CD14-positive monocyte (primary cell): ENCODE measurements around the gene ABCG1. TPM values are rescaled to one million over a fixed set of nuclear protein-coding genes. Genes with fewer than 3 reads are reported as not detected.

Experiments used
- DNase-seq, 3 donors: peaks; one replicate each; pipeline ENCODE4 v3.0.0-alpha.2; 2011 to 2022
- H2AFZ ChIP-seq: 2 replicates; pipeline ENCODE4 v1.6.0; 2012; ENCODE audit warnings: mild to moderate bottlenecking, low read depth, low read length, inconsistent platforms; ENCODE audit not compliant: insufficient read depth, poor library complexity, severe bottlenecking
- H3K27ac ChIP-seq, 2 donors: 1 replicate in 1 of 2; 2 replicates in 1 of 2; pipeline ENCODE4 v1.5.1; 2012 to 2013; ENCODE audit warnings: low read length in 2 of 2, control low read depth in 1 of 2, inconsistent platforms in 1 of 2, low read depth in 1 of 2, mild to moderate bottlenecking in 1 of 2
- H3K27me3 ChIP-seq, 2 donors: one replicate each; pipeline versions ENCODE4 v1.6.0 to v1.6.1; 2011 to 2013; ENCODE audit warnings: low read length in 2 of 2; ENCODE audit not compliant: control insufficient read depth in 2 of 2, insufficient read depth in 2 of 2
- H3K36me3 ChIP-seq, 2 donors: replicated peaks in 1 of 2; 1 replicate in 1 of 2; 2 replicates in 1 of 2; pipeline versions ENCODE4 v1.5.1 to v1.6.1; 2012 to 2013; ENCODE audit warnings: low read length in 2 of 2, control low read depth in 1 of 2, inconsistent platforms in 1 of 2, mild to moderate bottlenecking in 1 of 2; ENCODE audit not compliant: insufficient read depth in 2 of 2, control insufficient read depth in 1 of 2
- H3K4me1 ChIP-seq, 2 donors: 1 replicate in 1 of 2; 2 replicates in 1 of 2; pipeline versions ENCODE4 v1.5.1 to v1.6.1; 2012 to 2013; ENCODE audit warnings: low read length in 2 of 2, control low read depth in 1 of 2, inconsistent platforms in 1 of 2, mild to moderate bottlenecking in 1 of 2, moderate library complexity in 1 of 2; ENCODE audit not compliant: insufficient read depth in 2 of 2, control insufficient read depth in 1 of 2
- H3K4me2 ChIP-seq: replicated peaks from 2 replicates; pipeline ENCODE3; 2012; ENCODE audit warnings: low read length, moderate library complexity, mild to moderate bottlenecking; ENCODE audit not compliant: poor library complexity, severe bottlenecking; ENCODE audit errors: extremely low read depth
- H3K4me3 ChIP-seq, 3 experiments: fragments of 200-600 bp in 1 of 3; sonication (generic) in 1 of 3; replicated peaks in 1 of 3; 1 replicate in 2 of 3; 2 replicates in 1 of 3; pipeline ENCODE4 v1.5.1; 2011 to 2013; ENCODE audit warnings: low read length in 3 of 3, mild to moderate bottlenecking in 3 of 3, control low read depth in 2 of 3, low read depth in 2 of 3, inconsistent platforms in 1 of 3, moderate library complexity in 1 of 3
- H3K79me2 ChIP-seq: 2 replicates; pipeline ENCODE4 v1.6.0; 2012; ENCODE audit warnings: mild to moderate bottlenecking, control low read depth, inconsistent platforms, low read length, moderate library complexity; ENCODE audit not compliant: insufficient read depth
- H3K9ac ChIP-seq: 2 replicates; pipeline ENCODE4 v1.6.0; 2017; ENCODE audit warnings: low read length, mild to moderate bottlenecking; ENCODE audit not compliant: insufficient read depth, poor library complexity, severe bottlenecking
- H3K9me3 ChIP-seq, 2 donors: replicated peaks in 1 of 2; 1 replicate in 1 of 2; 2 replicates in 1 of 2; pipeline versions ENCODE4 v1.5.1 to v1.6.1; 2012 to 2013; ENCODE audit warnings: low read length in 2 of 2, control low read depth in 1 of 2; ENCODE audit not compliant: control insufficient read depth in 1 of 2, insufficient read depth in 1 of 2
- H4K20me1 ChIP-seq: 2 replicates; pipeline ENCODE4 v1.6.0; 2012; ENCODE audit warnings: mild to moderate bottlenecking, low read length, control low read depth, moderate library complexity; ENCODE audit not compliant: insufficient read depth
- H3K27ac Mint-ChIP-seq, 7 donors: one replicate each; pipeline ENCODE4 v1.8.0; 2020; ENCODE audit warnings: mild to moderate bottlenecking in 7 of 7, mixed read lengths in 7 of 7, moderate library complexity in 6 of 7, inconsistent platforms in 2 of 7
- H3K27me3 Mint-ChIP-seq, 3 donors: one replicate each; pipeline ENCODE4 v1.8.0; 2021 to 2022; ENCODE audit warnings: low read depth in 3 of 3, mild to moderate bottlenecking in 3 of 3, mixed read lengths in 3 of 3, moderate library complexity in 3 of 3, inconsistent platforms in 1 of 3
- H3K36me3 Mint-ChIP-seq, 2 donors: one replicate each; pipeline ENCODE4 v1.8.0; 2020; ENCODE audit warnings: mixed read lengths in 2 of 2, inconsistent platforms in 1 of 2, mild to moderate bottlenecking in 1 of 2
- H3K4me1 Mint-ChIP-seq: one replicate; pipeline ENCODE4 v1.8.0; 2020; ENCODE audit warnings: mild to moderate bottlenecking, mixed read lengths
- H3K4me3 Mint-ChIP-seq, 2 donors: one replicate each; pipeline ENCODE4 v1.8.0; 2020; ENCODE audit warnings: mild to moderate bottlenecking in 2 of 2, mixed read lengths in 2 of 2, moderate library complexity in 1 of 2
- H3K9me3 Mint-ChIP-seq, 7 donors: one replicate each; pipeline ENCODE4 v1.8.0; 2020 to 2022; ENCODE audit warnings: mixed read lengths in 7 of 7, mild to moderate bottlenecking in 6 of 7, moderate library complexity in 6 of 7, inconsistent platforms in 2 of 7
- WGBS: methylation state at CpG from one replicate; pipeline ENCODE4 v1.1.5; 2013; ENCODE audit warnings: missing lambda C conversion rate; ENCODE audit not compliant: insufficient coverage; 5-methylcytosine and 5-hydroxymethylcytosine counted together
- intact Hi-C, 2 donors: fragments of 100-400 bp; cut with micrococcal nuclease; formaldehyde crosslinking; loops; one replicate each; pipeline versions ENCODE4 v1.15.0 to v1.15.1; 2023
- polyA plus RNA-seq, 3 donors: library from polyadenylated mRNA; depleted of rRNA in 1 of 3; unstranded in 2 of 3; stranded (reverse) in 1 of 3; fragments of 300-500 nt in 2 of 3; fragments of >200 nt in 1 of 3; fragmentation: Illumina TruSeq in 2 of 3; gene quantifications; 1 replicate in 2 of 3; 2 replicates in 1 of 3; pipeline ENCODE4 v1.2.3, GENCODE V29; 2012 to 2021
- TF ChIP-seq, protein P1 (sequence below): fragments of 200-600 bp; IDR thresholded peaks from one replicate; pipeline ENCODE4 v1.8.0; 2022; ENCODE audit warnings: antibody characterized with exemption, mild to moderate bottlenecking

ABCG1 gene
- polyA plus RNA-seq, 3 donors, result 3.0 to 5.2 (median 3.5) TPM

DNA sequence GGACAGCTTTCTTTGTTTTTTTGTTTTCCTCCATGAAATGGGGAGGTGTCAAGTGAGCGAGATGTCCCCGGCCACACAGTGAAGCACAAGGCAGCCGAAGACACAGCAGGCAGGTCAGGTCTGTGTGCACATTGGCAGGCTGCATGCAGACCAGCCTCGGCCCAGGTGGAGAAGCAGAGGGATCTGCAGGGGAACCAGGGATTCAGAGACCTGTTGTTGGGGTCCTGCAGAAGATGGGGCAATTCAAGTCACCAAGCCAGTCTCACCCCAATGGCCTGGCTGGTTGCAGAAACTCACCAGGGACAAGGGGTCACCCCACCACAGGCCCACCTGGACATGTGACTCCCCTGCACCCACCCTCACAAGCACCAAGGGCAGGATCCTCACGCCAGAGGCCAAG is 4.0 kb upstream of the ABCG1 start:
- peak overlapping the region in 1 of 7 donors; percentile 21 for H3K27ac Mint-ChIP-seq
- peaks cover 2 to 3% of the 10 kb centered on the region in 2 donors for H3K36me3 Mint-ChIP-seq
- Histone ChIP-seq H4K20me1 (no peaks in the 10 kb centered on the region), H3K4me3 (no peak overlapping the region), H3K4me1 (peaks cover 13 to 16% of the 10 kb centered on the region in 2 donors), H3K79me2 (no peaks in the 10 kb centered on the region), H3K4me2 (no peak overlapping the region), H2AFZ (no peak overlapping the region), H3K9me3 (peaks cover 12 to 20% of the 10 kb centered on the region in 2 donors), H3K27me3 (peaks cover 6 to 8% of the 10 kb centered on the region in 2 donors), H3K36me3 (no peaks in the 10 kb centered on the region), H3K27ac (no peak overlapping the region), H3K9ac (no peak overlapping the region)
- no peak overlapping the region for H3K4me3 Mint-ChIP-seq
- intact Hi-C loops, result no loop called here
- no peak for DNase-seq
- peaks cover 11% of the 10 kb centered on the region for H3K4me1 Mint-ChIP-seq
- H3K9me3 Mint-ChIP-seq, result peaks cover 10 to 21% (median 18%) of the 10 kb centered on the region in 7 donors
- WGBS, result 100% methylated on average over 4 of the region's 5 CpGs
- peaks cover 9 to 19% (median 12%) of the 10 kb centered on the region in 3 donors for H3K27me3 Mint-ChIP-seq
- TF ChIP-seq, protein P1, sequence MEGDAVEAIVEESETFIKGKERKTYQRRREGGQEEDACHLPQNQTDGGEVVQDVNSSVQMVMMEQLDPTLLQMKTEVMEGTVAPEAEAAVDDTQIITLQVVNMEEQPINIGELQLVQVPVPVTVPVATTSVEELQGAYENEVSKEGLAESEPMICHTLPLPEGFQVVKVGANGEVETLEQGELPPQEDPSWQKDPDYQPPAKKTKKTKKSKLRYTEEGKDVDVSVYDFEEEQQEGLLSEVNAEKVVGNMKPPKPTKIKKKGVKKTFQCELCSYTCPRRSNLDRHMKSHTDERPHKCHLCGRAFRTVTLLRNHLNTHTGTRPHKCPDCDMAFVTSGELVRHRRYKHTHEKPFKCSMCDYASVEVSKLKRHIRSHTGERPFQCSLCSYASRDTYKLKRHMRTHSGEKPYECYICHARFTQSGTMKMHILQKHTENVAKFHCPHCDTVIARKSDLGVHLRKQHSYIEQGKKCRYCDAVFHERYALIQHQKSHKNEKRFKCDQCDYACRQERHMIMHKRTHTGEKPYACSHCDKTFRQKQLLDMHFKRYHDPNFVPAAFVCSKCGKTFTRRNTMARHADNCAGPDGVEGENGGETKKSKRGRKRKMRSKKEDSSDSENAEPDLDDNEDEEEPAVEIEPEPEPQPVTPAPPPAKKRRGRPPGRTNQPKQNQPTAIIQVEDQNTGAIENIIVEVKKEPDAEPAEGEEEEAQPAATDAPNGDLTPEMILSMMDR, result no peak

DNA sequence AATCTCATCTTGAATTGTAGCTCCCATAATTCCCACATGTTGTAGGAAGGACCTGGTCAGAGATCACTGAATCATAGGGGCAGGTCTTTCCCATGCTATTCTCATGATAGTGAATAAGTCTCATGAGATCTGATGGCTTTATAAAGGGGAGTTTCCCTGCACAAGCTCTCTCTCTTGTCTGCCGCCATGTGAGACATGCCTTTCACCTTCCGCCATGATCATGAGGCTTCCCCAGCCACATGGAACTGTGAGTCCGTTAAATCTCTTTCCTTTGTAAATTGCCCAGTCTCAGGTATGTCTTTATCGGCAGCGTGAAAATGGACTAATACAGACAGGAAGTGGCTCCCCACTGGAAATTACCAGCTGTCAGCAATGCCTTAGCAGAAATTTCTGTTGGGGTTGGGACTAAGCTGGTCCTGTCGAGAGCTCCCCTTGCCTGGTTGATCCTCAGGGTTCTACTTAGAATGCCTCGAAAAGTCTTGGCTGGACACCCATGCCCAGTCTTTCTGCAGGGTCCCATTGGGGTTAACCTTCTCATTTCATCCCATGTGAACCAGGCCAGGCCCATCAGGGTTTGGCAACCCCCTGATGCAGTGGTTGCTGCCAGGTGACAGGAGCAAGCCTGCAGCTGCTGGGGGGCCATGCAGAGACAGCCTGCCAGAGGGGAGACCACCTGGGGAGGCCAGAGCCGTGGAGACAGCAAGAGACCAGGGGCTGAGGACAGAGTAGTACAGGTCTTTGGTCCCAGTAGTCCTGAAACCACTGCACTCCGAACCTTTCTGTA is 2.8 kb upstream of the ABCG1 start:
- H3K4me3 ChIP-seq, result no peak overlapping the region
- H3K36me3 ChIP-seq, result no peaks in the 10 kb centered on the region
- Mint-ChIP-seq H3K9me3 (peaks cover 10 to 21% (median 18%) of the 10 kb centered on the region in 7 donors), H3K4me3 (no peak overlapping the region), H3K27me3 (peaks cover 9 to 19% (median 14%) of the 10 kb centered on the region in 3 donors), H3K27ac (no peak overlapping the region), H3K4me1 (peaks cover 16% of the 10 kb centered on the region), H3K36me3 (peaks cover 3 to 4% of the 10 kb centered on the region in 2 donors)
- H3K27ac ChIP-seq, result no peak overlapping the region
- H4K20me1 ChIP-seq, result peaks cover 7% of the 10 kb centered on the region
- peaks cover 20 to 24% of the 10 kb centered on the region in 2 donors for H3K4me1 ChIP-seq
- peaks cover 6 to 8% of the 10 kb centered on the region in 2 donors for H3K27me3 ChIP-seq
- H3K9me3 ChIP-seq, result peaks cover 12 to 20% of the 10 kb centered on the region in 2 donors
- TF ChIP-seq, protein P1, result no peak
- no peak overlapping the region for H2AFZ ChIP-seq
- H3K79me2 ChIP-seq, result no peaks in the 10 kb centered on the region
- no peak for DNase-seq
- intact Hi-C loops, result no loop called here
- WGBS, result 94% methylated on average over 8 of the region's 9 CpGs
- no peak overlapping the region for H3K4me2 ChIP-seq
- H3K9ac ChIP-seq, result no peak overlapping the region
